ENCODE measurements around the gene F3.

F3 gene

DNA sequence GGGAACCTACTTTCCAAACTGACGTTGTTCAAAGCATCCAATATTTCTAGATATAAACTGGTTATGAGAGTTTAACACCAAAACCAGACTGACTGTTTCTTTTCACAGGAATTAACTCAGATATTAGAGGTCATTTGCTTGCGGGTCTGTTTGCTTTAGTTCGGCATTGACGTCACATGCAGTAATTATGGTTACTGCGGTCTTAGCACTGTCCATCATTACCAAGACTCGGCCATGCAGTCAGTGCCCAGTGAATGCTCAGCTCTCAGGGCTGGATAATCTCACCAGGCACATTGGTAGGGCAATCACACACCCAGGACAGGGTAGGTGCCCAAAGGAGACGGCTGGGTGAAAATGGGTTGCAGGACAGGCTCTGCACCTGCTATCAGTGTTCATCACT is 9.9 kb upstream of the F3 start:
- DNase-seq = no peak

DNA sequence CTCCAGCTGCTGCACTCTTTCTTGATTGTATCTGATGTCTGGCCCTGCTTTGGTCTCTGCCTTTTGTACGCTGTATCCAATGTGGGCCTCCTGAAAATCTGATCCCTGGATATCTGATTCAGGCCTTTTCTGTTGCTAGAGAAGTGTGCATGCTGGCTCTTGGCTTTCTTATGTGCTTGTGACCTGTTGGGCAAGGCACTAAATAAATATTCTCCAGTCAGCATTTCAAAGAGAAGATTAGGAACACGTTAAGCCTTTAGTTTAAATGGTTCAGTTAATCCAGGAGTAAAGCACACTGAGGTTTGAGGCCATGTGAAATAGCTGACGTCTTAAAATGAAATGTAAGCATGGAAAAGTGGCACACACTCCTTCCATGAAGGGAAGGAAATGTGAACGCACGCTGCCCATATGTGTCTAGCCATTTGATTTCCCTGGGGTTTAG is 9.3 kb upstream of the F3 start:
- DNase-seq = no peak

DNA sequence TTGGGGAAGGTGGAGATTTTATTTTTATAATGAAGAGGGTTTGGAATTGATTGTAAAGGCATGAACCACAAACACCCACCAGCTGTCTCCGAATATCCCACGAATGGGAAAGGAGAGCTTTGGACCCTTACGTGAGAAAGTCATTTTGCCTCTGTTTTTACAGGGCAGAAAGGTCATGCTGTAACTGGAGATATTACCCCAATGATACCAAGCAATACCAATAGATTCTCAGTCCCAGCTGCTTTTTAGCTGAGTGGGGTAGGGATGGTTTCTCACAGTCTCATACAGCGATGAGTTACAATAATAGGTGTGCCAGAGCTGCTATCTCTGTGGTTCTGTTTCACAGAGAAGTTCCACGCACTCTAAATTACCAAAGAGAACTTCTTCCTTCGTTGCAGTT is 8.8 kb upstream of the F3 start:
- no peak for DNase-seq

DNA sequence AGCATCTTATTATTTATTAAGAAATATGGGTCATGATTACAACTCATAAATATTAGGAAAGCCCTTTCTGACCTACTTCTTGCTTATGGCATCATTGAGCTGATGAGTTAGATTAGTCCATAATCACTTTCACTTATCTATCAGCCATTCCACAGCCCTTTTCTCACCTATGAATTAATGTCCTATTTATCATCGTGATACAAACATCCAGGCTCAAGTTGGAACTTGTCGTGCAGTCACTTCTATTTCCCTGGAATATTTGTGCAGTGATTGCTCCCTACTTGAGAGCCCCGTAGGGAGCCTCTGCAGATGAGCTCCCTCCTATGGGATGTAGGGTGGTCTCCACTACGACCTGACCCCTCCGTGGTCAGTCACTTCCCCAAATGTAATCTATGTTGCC is 8.1 kb upstream of the F3 start:
- DNase-seq = no peak

DNA sequence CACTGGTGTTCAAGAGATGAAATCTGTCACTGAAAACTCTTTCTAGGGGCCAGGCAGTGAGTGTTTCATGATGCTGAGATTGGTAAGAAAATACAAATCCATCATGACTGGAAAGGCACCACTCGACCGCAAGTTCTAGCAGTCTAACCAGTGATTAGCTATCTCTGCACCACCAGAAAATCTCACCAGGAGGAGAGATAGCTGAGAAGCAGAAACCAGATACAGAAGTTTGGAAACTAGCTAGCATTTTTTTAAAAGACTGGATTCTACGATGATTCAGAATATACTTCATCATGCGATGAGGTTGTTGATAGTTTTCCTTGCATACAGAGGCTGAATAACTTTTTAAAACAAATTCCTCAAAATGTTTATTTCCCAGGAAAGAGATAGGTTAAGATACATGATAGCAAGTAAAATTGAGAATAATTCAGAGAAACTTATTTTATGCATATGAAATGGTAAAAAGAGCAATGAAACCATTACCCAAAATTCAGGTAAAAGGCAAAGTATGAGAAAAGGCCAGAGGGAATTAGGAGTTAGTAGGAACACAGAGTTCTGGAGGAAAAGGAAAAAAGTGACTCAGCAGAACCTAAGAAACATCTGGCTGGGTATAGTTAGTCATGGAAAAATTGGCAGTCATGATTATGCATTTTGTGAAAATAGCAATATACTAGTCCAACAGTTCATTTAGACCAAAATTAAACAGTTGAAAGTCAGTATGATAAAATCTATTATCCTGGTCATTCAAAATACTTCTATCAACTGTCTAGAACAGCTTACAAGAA is 3.3 kb upstream of the F3 start:
- DNase-seq = no peak

DNA sequence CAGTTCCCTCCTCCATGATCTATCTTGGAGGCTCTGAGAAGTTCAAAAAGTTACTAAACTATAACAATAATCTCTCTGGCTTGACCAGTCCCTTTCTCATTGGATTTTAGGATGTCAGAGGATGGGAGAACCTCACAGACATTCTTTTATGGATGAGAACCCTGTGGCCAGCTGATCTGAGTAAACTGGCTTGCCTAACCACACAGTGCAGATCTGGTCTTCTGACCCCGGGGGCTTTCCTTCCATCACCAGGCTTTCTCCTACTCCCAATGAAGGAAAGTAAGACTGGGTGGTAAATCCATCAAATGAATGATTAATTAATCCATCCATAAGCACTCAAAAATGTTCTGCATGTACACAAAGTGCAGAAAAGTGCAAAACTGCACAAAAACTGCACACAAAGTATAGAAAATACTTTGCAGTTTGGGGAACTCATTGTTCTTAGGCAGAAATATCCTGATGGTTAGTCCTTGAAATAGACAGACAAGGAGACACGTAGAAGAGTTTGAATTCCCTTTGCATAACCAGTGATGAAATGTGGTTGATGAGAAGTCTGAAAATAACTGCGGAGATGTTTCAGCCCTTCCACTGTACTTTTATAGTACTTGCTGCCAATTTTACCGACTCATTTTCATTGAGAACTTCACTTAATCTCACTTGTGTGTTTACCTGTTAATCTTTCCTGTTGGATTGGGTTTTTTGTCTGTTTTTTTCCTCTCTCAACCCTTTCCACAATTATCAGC is 2.5 kb upstream of the F3 start:
- no peak for DNase-seq

DNA sequence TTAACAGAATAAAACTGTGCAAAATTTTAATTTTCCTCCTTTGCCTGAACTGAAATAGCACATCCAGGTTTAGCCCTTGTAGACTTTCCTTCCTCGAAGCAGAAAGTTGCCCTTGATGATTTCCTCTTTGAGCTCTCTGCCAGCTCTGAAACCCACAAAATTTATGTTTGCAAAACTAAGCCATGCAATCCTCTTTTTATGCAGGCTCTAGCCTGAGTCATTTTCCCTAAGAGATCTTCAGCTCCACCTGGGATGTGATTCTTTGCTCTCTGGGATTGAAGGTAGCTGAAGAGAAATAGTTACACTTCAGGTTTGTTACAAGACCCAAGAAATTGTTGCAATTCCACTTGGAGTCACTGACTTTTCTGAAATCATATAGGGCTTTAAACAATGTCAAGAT is 1.4 kb upstream of the F3 start:
- DNase-seq = no peak

DNA sequence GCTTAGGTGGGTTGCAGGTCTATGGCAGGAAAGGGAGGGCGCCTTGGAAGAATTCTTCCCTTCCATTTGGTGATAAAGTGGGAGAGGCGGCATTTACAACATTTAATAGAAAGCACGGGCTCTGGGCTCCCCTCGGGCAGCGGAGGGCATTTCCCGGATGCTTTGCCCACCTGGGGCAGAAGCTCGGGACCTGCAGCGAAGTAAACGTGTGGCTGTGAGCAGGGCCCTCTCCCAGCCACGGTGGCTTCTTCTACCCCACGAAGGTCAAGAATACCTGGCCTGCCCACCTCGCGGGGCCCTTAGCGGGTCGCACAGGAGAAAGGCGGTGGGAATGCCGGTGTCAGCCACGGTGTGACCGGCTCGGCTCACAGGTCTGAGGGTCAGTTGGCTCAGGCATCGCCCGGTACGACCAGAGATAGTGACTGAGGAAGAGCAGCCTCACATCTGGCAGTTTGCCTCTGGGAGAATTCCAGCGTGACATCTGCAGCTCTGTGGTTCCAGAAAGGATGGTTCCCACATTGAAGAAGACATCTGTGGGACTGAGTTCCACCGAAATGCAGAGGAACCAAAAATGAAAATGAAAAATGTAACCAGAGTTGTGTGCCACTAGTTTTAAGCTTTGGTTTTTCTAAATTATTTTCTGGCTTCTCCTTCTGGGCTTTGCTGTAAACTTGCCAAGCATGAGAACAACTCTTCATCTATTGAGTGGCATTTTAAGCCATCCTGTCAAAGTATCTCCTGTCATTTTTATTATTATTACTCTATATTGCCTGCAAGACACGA is 720 bp upstream of the F3 start:
- DNase-seq = no peak

DNA sequence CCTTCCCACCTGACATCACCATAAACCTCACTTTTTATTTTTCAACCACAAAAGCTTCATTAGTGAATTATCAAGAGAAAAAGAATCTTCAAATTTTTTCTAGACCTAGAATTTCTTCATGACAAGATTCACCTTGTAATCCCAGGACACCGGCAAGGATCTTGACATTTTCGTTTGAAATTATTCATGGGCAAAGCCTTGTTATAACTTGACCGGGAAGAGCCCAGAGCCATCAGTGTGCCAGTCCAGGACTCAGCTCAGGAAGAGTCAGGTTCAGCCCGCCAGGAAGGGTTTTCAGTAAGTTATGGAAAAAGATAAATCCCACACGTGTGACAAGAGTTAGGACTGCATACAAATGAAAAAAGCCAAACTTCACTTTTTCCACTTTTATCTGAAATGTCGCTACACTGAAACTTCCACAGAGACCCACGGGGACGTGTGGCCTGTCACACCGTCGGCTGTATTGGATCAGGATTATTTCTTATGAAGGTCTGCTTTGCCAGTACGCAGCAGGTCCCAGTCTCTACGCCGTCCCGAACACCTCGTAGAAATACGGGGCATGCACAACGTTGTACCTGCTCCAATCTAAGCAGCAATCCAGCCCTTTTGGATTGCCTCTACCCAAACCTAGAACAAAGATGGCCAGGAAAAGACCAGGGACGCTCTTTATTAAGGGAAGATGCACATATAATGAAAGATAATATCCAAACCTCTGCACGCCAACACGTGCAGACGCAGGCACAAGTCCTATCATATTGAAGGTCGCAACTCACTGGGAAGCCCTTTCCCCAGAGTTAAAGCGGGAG is 916 bp downstream of the F3 start:
- DNase-seq = no peak

DNA sequence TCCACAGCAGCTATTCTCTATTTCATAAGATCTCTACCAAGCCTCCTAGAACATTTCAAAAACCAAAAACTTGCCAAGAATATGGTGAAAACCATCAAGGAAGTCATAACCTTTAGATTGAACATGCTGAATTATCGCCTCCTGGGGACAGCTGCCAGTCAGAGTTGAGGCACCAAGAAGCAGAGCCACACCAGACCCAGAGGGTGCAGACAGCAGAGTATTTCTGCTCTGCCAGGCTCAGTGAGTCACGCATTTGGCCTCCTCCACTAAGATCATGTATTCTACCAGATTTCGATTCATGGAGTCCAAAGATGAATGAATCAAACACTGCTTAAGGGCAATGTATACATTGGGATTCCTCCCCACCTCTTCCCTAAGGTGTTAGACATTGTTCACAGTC is 2.1 kb downstream of the F3 start:
- DNase-seq = no peak

DNA sequence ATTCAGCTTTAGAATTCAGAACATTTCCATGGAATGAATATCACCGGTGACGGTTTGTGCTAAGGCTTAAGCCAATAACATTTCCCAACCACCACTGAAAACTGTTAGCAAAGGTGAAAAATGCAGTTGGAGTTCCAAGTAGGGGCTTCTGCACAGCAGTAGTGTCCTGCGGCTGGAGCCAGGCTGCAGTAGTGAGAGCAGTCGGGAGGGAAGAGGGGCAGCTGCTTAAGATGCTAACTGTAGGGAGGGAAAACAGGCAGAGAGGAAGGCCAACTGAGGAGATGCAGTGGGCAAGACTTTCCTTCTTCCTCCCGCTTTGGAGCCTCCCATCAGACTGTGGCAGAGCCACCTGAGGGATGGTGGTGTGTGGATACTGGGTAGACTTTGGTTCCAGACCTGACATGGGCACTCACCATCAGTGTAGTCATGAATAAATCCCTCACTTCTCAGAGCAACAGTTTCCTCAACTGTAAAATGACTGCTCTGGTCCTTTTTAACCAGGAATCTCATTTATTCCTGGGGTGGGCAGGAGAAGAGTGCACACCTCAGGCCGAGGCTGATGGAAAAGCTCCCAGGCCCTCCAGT is 3.2 kb downstream of the F3 start:
- no peak for DNase-seq

DNA sequence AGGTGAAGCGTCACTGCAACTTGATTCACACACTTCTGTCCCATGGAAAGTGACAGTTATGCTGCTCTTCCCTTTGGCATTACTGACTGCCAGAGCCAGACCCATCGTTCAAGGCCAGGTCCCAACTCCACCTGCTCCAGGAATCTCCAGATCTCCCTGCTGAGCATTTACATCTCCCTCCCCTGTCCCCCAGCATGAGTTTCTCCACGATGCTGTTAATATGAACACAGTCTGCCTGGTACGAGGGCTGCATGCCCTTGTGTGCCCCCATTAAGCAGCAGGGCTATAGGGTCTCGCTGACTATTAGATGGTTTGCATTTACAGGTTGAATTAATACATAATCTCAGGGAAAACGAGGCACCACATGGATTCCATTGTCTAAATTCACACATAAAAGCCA is 4.3 kb downstream of the F3 start:
- no peak for DNase-seq

DNA sequence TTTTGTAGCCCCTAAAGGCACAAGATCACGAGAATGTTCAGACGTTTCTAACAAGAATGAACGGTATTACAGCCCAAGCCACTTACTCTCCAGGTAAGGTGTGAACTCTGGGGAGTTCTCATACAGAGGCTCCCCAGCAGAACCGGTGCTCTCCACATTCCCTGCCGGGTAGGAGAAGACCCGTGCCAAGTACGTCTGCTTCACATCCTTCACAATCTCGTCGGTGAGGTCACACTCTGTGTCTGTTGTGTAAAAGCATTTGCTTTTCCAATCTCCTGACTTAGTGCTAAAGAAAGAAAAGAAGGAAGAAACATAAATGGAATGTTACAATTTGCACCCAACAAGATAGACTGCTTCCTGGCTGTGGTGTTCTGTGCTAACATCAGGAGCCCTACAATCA is 5.7 kb downstream of the F3 start:
- DNase-seq = no peak

DNA sequence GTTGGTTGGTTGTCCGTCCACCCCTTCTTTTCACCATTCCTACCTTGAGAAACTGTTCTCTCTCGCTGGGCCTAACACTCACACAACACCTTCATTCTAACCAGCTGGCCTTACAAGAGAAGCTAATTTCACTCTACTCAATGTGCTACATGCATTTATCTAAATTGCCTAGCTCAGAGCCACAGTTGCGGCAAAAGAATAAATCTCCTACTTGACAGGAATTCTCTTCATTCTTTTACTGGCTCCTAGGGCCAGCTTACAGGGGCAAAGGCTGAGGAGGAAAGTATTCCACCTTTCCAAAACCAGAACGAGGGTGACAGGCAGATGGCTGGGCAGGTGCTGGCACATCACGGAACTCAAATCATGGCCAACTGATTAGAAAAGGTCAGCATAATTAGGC is 6.5 kb downstream of the F3 start:
- no peak for DNase-seq

DNA sequence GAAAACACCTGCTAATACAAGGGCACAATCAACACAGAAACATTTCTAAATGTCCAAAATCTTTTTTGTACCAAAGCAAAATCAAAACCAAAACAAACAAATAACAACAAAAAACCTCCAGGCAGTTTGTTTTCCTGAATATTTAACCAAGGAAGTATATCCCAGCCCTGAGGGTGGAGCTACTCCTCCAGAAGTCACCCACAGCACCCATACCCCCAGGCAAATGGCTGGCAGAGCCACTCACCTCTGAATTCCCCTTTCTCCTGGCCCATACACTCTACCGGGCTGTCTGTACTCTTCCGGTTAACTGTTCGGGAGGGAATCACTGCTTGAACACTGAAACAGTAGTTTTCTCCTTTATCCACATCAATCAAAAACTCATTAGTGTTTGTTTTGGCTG is 9.5 kb downstream of the F3 start:
- DNase-seq = no peak

DNA sequence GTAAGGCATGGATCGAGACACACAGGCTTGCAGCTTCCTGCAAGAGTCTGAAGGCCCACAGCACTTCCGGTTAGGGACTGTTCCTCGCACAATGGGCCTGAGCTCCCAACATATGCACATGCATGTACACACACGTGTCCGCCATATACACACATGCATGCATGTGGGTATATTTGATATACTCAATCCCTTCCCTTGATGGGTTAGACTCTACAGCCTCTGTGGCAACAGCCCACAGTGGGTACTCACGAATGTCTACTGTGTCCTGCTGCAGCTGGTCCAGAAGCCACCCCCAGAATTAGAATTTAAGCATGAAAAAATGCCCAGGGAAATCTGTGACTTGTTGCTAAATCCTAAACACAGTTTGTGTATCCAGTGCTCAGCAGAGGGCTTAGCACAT is 9.9 kb downstream of the F3 start:
- no peak for DNase-seq

DNA sequence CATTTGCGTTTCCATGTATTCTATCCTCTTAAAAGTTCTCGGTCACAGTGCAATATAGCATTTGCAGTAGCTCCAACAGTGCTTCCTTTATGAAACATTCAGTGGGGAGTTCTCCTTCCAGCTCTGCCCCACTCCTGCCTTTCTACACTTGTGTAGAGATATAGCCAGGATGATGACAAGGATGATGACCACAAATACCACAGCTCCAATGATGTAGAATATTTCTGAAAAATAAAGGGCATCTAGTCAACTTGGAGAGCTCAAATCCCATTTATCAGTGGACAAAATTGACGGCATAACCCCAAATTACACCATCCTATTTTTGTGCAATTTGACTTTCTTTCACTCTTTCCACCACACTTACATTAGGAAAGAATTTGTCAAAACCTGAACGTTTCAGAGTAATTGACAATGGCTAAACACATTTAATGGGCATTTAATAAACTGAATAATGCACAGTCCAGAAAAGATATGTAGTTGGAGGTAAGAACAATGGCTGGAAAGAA is 11.1 kb downstream of the F3 start:
- no peak for DNase-seq

DNA sequence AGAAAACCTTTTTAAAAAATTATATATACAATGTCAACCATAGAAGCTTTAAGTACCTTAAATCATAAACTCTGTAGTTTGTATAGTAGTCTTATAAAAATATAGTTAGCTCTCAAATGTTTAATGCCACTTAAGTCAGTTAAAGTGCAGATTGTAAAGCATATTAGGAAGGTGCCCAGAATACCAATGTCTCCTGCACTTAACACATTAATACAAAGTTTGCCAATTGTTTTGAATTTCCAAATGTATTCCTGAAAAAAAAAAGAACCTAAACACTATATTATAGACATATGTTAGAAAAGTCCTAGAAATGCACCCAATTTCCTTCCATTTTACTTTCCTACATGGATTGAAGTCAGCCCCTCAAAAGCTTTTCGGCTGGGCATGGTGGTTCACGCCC is 12.1 kb downstream of the F3 start:
- DNase-seq = no peak

DNA sequence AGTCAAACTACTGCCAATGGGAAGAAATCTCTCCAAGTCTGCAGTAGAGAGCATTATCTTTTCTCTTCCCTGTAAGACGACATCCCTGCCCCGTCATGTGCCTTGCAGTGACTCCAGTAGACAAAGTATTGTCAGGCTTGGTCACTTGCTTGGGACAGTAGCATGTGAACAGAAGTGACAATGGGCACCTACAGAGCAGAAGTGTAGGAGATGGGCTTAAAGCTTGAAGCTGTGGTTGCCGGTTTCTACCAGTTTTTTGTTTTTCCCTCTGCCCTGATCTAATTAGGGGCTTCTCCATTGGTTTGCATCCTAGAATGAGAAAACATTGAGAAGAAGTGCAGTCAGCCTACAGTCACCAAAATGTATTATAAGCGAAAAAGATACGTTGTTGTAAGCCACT is 12.7 kb downstream of the F3 start:
- DNase-seq = no peak

DNA sequence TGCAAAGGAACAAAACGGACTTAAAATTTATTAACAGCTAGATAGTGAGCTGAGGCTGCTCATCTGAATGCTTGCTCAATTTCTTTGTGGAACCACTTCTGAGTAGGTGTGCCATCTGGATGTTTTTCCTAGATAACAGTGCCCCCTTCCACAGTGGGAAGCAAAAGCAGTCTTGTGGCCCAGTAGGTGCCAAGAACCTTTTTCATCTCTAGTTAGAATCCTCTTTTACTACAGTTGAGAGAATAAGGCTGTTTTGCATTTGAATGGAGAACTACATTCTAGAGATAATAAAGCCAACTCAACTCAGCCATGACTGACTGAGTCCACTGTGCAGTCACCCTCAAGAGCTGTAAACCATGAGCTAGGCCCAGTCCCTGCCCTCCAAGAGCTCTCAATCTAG is 13.3 kb downstream of the F3 start:
- DNase-seq = no peak

DNA sequence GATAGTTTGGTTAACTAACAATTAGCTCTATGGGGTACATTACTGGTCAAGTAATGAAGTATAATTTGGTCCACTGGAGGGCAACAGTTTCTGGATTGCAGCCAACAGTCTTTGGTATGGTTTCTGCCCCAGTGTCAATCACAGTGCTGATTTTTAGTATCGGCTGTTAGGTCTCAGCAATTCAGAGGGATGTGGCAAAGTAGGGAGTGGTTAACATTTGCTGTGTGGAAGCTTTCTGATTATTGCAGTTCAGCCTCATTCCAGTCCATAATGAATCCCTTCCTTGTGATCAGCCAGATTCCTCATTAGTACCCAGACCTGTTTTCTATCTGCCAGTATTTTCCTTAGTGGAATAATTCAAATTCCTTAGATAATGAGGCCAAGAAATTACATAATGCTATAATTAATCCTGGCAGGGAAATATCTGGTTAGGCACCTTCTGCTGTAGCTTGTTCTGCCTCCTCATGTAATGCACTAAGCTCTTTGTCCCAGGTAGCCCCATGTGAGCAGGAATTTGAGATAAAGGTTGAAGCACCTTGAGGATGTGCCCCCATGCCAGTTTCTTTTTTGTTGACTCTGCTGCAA is 14.0 kb downstream of the F3 start:
- no peak for DNase-seq

Measured in activated CD4-positive, alpha-beta T cell treated with anti-CD3 and anti-CD28 coated beads, Interleukin-2, amount 50 U/mL, for 4 hours (primary cell).